Measurements from ENCODE around the gene SLC5A9. TPM values are rescaled to one million over a fixed set of nuclear protein-coding genes. Genes with fewer than 3 reads are reported as not detected.
"Not testable (repeated sequence)": the region's sequence is repeated elsewhere in the genome, so short reads cannot be mapped to it uniquely, and the experiment has no call there.

Gene SLC5A9
- total RNA-seq, 1 donor from 2014 or later: not detected

GRCh38 chr1:48213462-48213861, 9.1 kb upstream of the SLC5A9 start:
- not testable (repeated sequence) for DNase-seq (ENCODE audit: low read depth)

DNA sequence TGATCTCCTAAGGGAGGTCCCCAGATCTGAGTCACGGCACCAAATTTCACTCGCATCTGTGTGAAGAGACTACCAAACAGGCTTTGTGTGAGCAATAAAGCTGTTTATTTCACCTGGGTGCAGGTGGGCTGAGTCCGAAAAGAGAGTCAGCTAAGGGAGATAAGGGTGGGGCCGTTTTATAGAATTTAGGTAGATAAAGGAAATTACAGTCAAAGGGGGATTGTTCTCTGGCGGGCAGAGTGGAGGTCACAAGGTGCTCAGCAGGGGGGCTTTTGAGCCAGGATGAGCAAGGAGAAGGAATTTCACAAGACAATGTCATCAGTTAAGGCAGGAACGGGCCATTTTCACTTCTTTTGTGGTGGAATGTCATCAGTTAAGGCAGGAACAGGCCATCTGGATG, 8.2 kb upstream of the SLC5A9 start:
- DNase-seq (ENCODE audit: low read depth): not testable (repeated sequence)

GRCh38 chr1:48214820-48215219, 7.7 kb upstream of the SLC5A9 start:
- no peak for DNase-seq (ENCODE audit: low read depth)

DNA sequence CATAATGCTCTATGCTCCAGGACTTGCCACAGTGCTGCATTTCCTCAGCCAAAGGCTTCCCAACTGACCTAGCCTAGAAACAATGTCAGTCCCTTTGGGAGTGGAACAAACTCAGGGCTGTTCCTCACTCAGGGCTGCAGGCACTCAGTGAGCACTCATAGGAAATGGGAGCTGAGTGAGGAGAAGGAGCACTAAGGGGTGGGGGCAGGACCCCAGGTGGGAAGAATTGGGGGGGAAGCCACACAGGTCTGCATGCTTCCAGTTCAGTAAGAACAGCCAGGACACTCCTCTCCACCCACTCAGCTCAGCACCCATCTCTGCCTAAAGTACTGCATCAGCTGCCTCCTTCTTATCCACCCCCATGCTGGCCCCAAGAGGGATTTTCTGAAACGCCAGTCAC, 7.3 kb upstream of the SLC5A9 start:
- DNase-seq (ENCODE audit: low read depth): no peak

GRCh38 chr1:48215889-48216288, 6.6 kb upstream of the SLC5A9 start:
- DNase-seq (ENCODE audit: low read depth): no peak

DNA sequence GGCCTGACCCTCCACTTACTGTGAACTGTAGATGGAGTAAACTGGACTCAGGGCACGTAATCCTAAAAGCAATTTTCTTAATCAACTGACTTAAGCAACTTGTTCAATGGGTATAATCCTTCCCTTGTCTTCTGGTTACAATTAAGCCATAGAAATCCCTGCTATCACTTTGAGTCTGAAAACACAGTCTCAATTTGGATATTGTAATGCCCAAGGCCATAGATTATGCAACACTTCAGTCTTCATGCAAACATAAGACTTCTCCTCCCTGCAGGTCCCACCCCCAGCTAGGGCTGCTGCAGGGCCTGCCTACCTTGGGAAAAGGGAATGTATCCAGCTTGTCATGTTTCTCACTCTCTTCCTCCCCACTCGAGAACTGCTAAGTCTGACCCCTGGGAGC, 6.2 kb upstream of the SLC5A9 start:
- DNase-seq (ENCODE audit: low read depth): no peak

DNA sequence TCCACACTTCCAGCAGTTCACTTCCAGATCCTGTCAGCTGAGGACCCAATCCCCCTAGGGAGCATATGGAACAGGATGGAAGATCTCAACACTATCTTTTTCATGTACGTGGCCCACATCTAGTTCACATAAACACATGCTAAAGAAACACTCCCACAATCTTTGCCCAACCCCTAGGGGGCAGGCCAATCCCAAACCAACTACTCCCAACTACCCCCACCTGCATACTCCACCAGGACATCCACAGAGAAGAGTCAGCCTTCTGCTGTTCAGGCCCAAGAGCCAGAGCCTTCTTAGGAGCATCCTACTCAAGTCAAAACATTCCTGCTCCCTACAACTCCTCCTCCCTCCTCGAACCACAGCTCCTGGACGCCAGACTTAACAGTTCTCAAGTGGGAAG, 5.6 kb upstream of the SLC5A9 start:
- no peak for DNase-seq (ENCODE audit: low read depth)

DNA sequence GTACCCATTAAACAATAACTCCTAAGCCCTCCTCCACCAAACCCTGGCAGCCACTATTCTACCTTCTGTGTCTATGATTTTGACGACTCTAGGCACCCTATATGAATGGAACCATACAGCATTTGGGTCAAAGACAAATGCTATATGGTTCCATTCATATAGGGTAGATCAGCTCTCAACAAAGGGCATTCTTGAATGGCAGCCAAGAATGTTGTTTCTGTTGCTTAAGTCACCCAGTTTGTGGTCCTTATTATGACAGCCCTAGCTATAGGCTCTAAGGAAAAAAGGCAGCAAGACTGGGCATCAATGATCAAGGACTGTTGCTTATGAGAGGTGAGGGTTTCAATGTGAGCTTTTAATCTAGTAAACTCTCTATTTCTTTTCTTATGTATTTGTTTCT, 4.7 kb upstream of the SLC5A9 start:
- DNase-seq (ENCODE audit: low read depth): no peak

DNA sequence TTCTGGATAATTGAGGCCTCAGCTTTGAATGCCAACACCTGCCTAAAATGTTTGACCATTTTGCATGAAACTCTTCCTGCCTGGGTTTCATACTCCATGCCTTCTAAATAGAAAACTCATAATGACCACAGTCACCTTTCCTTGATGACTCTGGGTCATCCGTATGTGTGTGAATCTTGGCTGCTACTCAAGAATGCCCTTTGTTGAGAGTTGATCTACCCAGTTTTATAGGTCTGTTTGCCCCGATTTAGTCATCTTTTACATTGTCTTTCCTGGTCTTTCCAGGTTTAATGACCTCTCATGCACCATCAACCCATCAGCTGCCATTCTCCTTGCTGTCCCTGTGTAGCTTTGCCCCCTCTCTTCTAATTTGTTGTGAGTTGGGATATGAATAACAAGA, 2.7 kb upstream of the SLC5A9 start:
- DNase-seq (ENCODE audit: low read depth): no peak

GRCh38 chr1:48221122-48221521, 1.4 kb upstream of the SLC5A9 start:
- DNase-seq (ENCODE audit: low read depth): no peak

DNA sequence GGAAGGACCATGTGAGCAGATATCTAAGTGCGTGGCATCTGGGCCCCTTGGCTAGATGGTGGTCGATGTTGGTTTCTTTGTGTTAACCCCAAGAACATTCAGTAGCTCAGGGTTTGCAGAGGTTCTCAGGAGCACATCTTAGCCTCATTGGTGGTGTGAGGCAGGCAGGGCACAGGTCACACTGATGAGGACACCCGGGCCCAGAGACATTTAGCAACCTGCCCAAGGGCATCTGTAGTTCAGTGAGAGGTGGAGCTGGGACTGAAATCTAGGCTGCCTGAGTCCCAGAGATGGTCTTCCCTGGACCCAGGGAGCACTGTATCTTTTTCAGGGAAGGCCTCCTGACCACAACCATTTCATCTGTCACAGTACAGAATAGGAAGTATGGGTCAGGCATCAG, 859 bp upstream of the SLC5A9 start:
- DNase-seq (ENCODE audit: low read depth): no peak

DNA sequence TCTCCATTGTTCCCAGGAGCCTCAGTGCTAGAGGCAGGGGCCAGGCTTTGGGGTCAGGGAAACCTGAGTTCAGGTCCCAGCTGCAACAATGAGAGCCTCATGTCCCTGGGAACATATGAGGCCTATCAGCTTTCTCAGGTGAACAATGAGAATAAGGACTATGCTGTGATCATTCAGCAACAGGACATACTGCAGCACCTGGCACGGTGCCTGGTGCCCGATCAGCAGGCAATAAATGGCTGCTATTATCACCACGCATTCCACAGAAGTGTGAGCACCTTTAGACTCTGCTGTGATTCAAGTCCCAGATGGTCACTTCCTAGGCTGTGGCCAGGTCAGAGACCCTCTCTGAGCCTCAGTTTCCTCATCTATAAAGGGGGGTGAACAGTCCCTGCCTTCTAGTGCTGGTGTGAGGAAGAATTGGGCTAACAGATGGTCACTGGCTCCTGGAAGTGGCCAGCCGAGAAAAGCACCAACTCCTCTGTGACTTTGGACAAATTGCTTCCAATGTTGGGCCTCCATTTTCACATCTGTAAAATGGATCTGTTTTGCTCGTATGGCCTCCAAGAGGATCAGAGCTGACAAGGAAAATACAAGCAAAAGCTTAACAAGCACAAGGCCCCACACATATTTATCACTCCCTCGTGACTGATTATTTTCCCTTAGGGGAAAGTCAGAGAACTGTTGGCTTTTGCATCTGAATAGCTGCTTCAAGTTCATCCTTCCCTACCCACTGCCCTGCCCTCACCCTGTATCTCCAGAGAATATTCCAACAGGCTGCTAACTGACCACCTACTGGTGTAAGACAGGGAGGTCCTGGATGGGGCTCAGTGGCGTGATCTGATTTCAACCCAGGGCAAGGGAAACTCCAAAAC, 1.1 kb downstream of the SLC5A9 start:
- DNase-seq (ENCODE audit: low read depth): no peak

GRCh38 chr1:48224791-48225190, 2.3 kb downstream of the SLC5A9 start:
- DNase-seq (ENCODE audit: low read depth): no peak

DNA sequence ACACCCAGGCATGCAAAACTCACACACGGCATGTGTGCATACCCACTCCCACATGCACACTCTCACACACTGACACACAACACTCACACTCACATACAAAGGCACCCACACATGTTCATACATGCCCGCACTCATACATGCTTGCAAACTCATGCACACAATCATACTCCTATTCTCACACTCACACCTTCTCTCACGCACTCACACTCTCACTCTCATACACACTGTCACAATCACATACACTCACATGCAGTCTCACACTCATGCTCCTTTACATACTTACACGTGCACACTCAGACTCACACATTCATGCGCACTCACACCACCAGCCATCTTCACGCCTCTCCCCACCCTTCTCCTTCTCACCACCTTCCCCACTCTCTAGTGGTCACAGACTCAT, 3.1 kb downstream of the SLC5A9 start:
- no peak for DNase-seq (ENCODE audit: low read depth)

DNA sequence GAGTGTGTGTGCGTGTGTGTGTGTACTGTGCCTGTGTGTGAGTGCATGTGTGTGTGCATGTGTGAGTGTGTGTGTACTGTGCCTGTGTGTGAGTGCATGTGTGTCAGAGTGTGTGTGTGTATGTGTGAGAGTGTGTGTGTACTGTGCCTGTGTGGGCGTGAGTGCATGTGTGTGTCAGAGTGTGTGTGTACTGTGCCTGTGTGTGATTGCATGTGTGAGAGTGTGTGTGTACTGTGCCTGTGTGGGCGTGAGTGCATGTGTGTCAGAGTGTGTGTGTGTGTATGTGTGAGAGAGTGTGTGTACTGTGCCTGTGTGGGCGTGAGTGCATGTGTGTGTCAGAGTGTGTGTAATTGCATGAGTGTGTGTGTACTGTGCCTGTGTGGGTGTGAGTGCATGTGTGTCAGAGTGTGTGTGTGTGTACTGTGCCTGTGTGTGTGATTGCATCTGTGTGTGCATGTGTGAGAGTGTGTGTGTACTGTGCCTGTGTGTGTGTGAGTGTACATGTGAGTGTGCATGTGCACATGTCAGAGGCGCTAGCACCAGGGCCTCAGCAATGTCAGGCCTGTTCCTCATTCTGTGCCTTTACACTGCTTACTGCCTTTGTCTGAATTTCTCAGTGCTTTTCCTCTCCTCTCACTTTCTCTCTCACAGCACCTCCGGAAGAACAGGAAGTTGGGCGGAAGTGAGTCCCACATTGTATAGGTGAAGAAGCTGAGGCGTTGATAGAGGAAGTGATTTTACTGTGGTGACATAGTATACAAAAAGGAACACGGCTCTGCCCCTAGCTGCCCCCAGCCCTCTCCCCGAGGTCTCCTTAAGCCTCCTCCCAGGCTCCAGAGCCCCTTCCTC, 4.9 kb downstream of the SLC5A9 start:
- DNase-seq (ENCODE audit: low read depth): no peak

- DNase-seq (ENCODE audit: low read depth): no peak
Measured at GRCh38 chr1:48228156-48228555, 5.6 kb downstream of the SLC5A9 start.

DNA sequence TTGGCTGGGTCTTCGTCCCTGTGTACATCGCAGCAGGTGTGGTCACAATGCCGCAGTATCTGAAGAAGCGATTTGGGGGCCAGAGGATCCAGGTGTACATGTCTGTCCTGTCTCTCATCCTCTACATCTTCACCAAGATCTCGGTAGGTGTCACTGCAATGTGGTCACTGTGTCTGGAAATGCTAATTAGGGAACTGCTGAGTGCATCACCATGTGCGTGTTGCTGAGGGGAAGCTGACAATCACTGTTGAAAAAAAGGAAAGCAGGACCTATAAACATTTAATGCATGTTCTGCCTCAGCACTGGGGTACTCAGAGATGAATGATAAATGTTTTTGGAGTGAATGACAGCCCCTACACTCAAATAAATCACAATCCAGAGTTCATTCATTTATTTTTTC, 6.8 kb downstream of the SLC5A9 start:
- DNase-seq (ENCODE audit: low read depth): no peak

- no peak for DNase-seq (ENCODE audit: low read depth)
Measured at GRCh38 chr1:48230236-48230635, 7.7 kb downstream of the SLC5A9 start.

- no peak for DNase-seq (ENCODE audit: low read depth)
Measured at GRCh38 chr1:48232722-48233121, 10.2 kb downstream of the SLC5A9 start.

DNA sequence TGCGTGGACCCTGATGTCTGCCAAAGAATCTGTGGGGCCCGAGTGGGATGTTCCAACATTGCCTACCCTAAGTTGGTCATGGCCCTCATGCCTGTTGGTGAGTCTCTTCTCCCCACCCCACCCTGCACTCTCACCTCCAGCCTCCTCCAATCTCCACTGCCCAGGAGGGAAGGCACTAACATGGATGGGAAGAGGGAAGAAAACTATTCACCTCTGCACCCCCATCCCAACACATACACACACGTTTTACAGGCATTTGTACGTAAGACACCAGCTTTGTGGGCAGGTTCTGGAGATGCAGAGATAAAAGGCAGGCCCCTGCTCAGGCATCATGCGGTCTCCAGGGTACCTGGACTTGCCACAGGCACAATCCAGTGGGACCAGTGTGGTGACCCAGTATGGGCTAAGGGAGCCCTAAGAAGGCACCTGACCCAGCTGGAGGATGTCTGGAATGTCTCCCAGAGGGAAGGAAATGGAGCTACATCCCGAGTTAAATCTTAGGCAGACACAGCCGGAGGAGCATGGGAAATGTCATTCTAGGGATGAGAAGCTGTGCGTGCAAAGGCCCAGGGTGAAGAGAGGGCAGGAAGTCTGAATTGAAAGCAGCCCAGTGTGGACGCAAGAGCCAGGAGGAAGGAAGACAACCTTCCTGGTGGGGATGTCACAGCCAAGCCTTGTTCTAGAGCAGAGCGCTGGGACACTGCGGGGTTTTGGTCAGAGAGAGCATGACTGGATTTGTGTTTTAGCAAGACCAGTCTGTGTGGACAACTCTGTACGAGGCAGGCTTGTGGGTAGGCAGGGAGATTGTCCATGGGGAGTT, 11.4 kb downstream of the SLC5A9 start:
- DNase-seq (ENCODE audit: low read depth): no peak

- no peak for DNase-seq (ENCODE audit: low read depth)
Measured at GRCh38 chr1:48235652-48236051, 13.1 kb downstream of the SLC5A9 start.

All from myocyte (in vitro differentiated cells).